H1 (cell line): Measurements from ENCODE around the gene B3GALT4. TPM values are rescaled to one million over a fixed set of nuclear protein-coding genes. Genes with fewer than 3 reads are reported as not detected.

Experiments used
- ATF2 ChIP-seq: IDR thresholded peaks from 2 replicates; pipeline ENCODE4 v1.6.1; 2012; ENCODE audit warnings: low read length, inconsistent platforms
- BRCA1 ChIP-seq: IDR thresholded peaks from 2 replicates; pipeline ENCODE4 v1.6.1; 2012; ENCODE audit warnings: low read depth, low read length, improper control_type of control experiment
- NANOG ChIP-seq: IDR thresholded peaks from 2 replicates; pipeline ENCODE4 v1.6.1; 2011; ENCODE audit warnings: low read length, low read depth, mild to moderate bottlenecking, inconsistent platforms; ENCODE audit not compliant: insufficient read depth, poor library complexity, severe bottlenecking
- TCF12 ChIP-seq: IDR thresholded peaks from 2 replicates; pipeline ENCODE4 v1.6.1; 2011; ENCODE audit warnings: low read depth, mild to moderate bottlenecking, low read length
- polyA plus RNA-seq, 7 experiments: library from polyadenylated mRNA; depleted of rRNA in 3 of 7; stranded (reverse) in 5 of 7; unstranded in 2 of 7; fragments of >200 nt in 5 of 7; fragments of 200-250 nt in 2 of 7; gene quantifications; 1 replicate in 5 of 7; 2 replicates in 1 of 7; 4 replicates in 1 of 7; pipeline versions ENCODE4 v1.2.1 to v1.2.3, GENCODE V29; 2011 to 2013; ENCODE audit warnings: missing spikeins in 2 of 7, mixed read lengths in 2 of 7
- total RNA-seq: library from RNA; stranded (reverse); fragmentation: NEBNext Ultra II Directional; extraction: Animal tissue kit (Norgen Biotek cat#: 25700); gene quantifications from 2 replicates; pipeline ENCODE4 v1.2.1, GENCODE V29; 2021

Gene B3GALT4
- total and polyA plus RNA-seq, 2 of the 8 experiments (the other 6 are each of a cell fraction or from before 2014, with no cell fraction given): 2.2 to 3.0 TPM

- TF ChIP-seq TCF12 (no peak), BRCA1 (no peak), ATF2 (no peak), NANOG (no peak)
Measured at GRCh38 chr6:33236852-33237251, 40.1 kb upstream of the B3GALT4 start (continued).
